GM12873 (cell line): ENCODE data around the gene PCSK2.

Experiments used
- CTCF ChIP-seq: IDR thresholded peaks from 2 replicates; pipeline ENCODE4 v1.5.1; 2012; ENCODE audit warnings: low read depth, mild to moderate bottlenecking, moderate library complexity, low read length, control low read depth; ENCODE audit not compliant: insufficient read depth; ENCODE audit errors: missing control alignments

PCSK2 gene

GRCh38 chr20:17510548-17510947 lies 283.7 kb downstream of the PCSK2 start:
- TF ChIP-seq CTCF = no peak

- TF ChIP-seq CTCF = no peak
Measured at GRCh38 chr20:17511401-17511800, 284.6 kb downstream of the PCSK2 start.

GRCh38 chr20:17513939-17514338 lies 287.1 kb downstream of the PCSK2 start:
- TF ChIP-seq CTCF = no peak

GRCh38 chr20:17515053-17515452 lies 288.2 kb downstream of the PCSK2 start:
- no peak for TF ChIP-seq CTCF

- TF ChIP-seq CTCF = no peak
Measured at GRCh38 chr20:17518339-17519052, 291.7 kb downstream of the PCSK2 start.

- no peak for TF ChIP-seq CTCF
Measured at GRCh38 chr20:17519606-17520285, 292.9 kb downstream of the PCSK2 start.

- TF ChIP-seq CTCF = no peak
Measured at GRCh38 chr20:17520583-17520982, 293.7 kb downstream of the PCSK2 start.
